ENCODE data around the gene CFI.

DNA sequence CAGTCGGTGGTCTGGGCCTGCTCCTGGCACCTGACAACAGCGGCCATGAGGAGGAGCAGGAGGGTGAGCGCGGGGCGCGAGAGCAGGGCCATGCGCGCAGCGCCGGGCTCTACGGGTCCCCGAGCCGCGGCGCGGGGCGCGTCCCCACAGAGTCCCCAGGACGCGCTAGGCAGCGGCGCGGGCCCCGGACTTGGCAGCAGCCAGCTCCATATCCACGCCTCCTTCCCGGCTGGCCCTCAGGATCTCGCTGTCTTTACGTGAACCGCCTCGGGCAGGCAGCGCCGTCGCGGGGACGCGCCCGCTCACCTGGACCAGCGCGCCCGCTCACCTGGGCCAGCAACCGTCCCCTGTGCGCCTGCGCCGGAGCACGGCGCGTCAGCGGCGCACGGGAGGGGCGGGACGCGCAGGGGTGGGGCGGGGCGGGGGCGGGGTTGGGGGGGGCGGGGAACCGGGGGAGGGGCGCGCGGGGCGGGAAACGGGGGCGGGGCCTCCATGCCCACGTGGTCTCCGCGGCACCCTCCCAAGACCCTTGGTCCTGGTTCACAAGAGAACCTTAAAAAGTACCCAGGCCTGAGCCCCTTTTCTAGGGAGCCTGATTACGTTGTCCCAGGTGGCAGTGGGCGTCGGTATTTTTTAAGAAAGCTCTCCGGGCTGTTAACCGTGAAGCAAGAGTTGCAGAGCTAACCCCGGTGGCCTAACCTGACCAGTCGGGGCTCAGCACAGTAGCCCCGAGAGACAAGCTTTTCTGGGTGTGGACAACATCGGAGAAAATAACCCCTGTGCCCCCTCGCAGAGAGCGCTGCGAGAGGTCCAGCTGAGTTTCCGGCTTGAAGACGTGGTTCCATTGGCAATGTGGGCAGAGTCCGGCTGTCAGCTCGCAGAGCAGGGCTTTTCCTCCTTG is 71.8 kb downstream of the CFI start, which contains the start of gene PLA2G12A:
- TF ChIP-seq CTCF (IDR thresholded peaks at IDR 0.05; ENCODE audit: poor library complexity) (no peak), EZH2 (IDR thresholded peaks at IDR 0.05; ENCODE audit: borderline replicate concordance) (no peak), EZH2phosphoT487 (IDR thresholded peaks at IDR 0.05; ENCODE audit: low read depth, severe bottlenecking, unreplicated experiment) (no peak)

Data from hepatocyte (in vitro differentiated cells).